Neural progenitor cell (in vitro differentiated cells): Measurements from ENCODE around the gene BTRC. TPM values are rescaled to one million over a fixed set of nuclear protein-coding genes. Genes with fewer than 3 reads are reported as not detected.

ENCODE experiments used
- DNase-seq: peaks from one replicate; pipeline ENCODE4 v3.0.0-alpha.2; 2016; ENCODE audit warnings: low spot score
- H2AFZ ChIP-seq: fragments of 200-600 bp; sonication (generic); replicated peaks from 2 replicates; pipeline ENCODE4 v1.6.1; 2016; ENCODE audit warnings: antibody characterized with exemption
- H3F3A ChIP-seq: fragments of 200-600 bp; sonication (generic); 2 replicates; pipeline ENCODE4 v1.6.1; 2016; ENCODE audit warnings: antibody characterized with exemption, low read depth
- H3K27ac ChIP-seq: fragments of 200-600 bp; sonication (generic); 2 replicates; pipeline ENCODE4 v1.5.1; 2016; ENCODE audit warnings: mild to moderate bottlenecking
- H3K27me3 ChIP-seq: fragments of 200-600 bp; sonication (generic); 2 replicates; pipeline ENCODE4 v1.6.1; 2016; ENCODE audit warnings: mild to moderate bottlenecking, moderate library complexity
- H3K36me3 ChIP-seq: fragments of 200-600 bp; sonication (generic); 2 replicates; pipeline ENCODE4 v1.5.1; 2016
- H3K4me1 ChIP-seq: fragments of 200-600 bp; sonication (generic); 2 replicates; pipeline ENCODE4 v1.6.1; 2016; ENCODE audit warnings: mixed run types
- H3K4me2 ChIP-seq: fragments of 200-600 bp; sonication (generic); 2 replicates; pipeline ENCODE4 v1.6.1; 2016
- H3K4me3 ChIP-seq: fragments of 200-600 bp; sonication (generic); 2 replicates; pipeline ENCODE4 v1.5.1; 2016
- H3K79me2 ChIP-seq: fragments of 200-600 bp; sonication (generic); 2 replicates; pipeline ENCODE4 v1.6.1; 2016; ENCODE audit warnings: low read depth
- H3K9ac ChIP-seq: fragments of 200-600 bp; sonication (generic); 2 replicates; pipeline ENCODE4 v1.6.1; 2016
- H3K9me3 ChIP-seq: fragments of 200-600 bp; sonication (generic); 2 replicates; pipeline ENCODE4 v1.5.1; 2016; ENCODE audit warnings: low read depth
- H4K20me1 ChIP-seq: fragments of 200-600 bp; sonication (generic); 2 replicates; pipeline ENCODE4 v1.6.1; 2016; ENCODE audit warnings: low read depth
- H3K27ac Mint-ChIP-seq: 3 replicates; pipeline ENCODE4 v1.8.0; 2021; ENCODE audit warnings: mixed read lengths
- H3K27me3 Mint-ChIP-seq: 2 replicates; pipeline ENCODE4 v1.8.0; 2022; ENCODE audit warnings: low read depth, mild to moderate bottlenecking, inconsistent platforms, moderate library complexity, mixed read lengths; ENCODE audit not compliant: insufficient read depth
- H3K36me3 Mint-ChIP-seq: 3 replicates; pipeline ENCODE4 v1.8.0; 2021; ENCODE audit warnings: mixed read lengths
- H3K4me1 Mint-ChIP-seq: 3 replicates; pipeline ENCODE4 v1.8.0; 2021; ENCODE audit warnings: mixed read lengths
- H3K4me3 Mint-ChIP-seq: 3 replicates; pipeline ENCODE4 v1.8.0; 2021; ENCODE audit warnings: mild to moderate bottlenecking, moderate library complexity, mixed read lengths
- H3K9me3 Mint-ChIP-seq: 3 replicates; pipeline ENCODE4 v1.8.0; 2020; ENCODE audit warnings: mixed read lengths
- EZH2 ChIP-seq: fragments of 200-600 bp; sonication (generic); IDR thresholded peaks from 2 replicates; pipeline ENCODE4 v1.6.1; 2017; ENCODE audit warnings: antibody characterized with exemption, mild to moderate bottlenecking, moderate library complexity
- EZH2phosphoT487 ChIP-seq: fragments of 200-600 bp; sonication (generic); IDR thresholded peaks from 2 replicates; pipeline ENCODE4 v1.6.1; 2017; ENCODE audit warnings: antibody characterized with exemption
- total RNA-seq: library from RNA; depleted of rRNA; stranded (reverse); fragments of >200 nt; gene quantifications from 2 replicates; pipeline ENCODE4 v1.2.3, GENCODE V29; 2015; ENCODE audit warnings: low replicate concordance
- TF ChIP-seq, protein P1 (sequence below): fragments of 200-600 bp; sonication (generic); IDR thresholded peaks from 2 replicates; pipeline ENCODE4 v1.5.1; 2017; ENCODE audit warnings: antibody characterized with exemption, mild to moderate bottlenecking

BTRC gene
- total RNA-seq, 1 donor from 2014 or later: 25.4 TPM

GRCh38 chr10:101363850-101364400 is 10.0 kb downstream of the BTRC start:
- H3K27ac Mint-ChIP-seq: no peak overlapping the region
- Histone ChIP-seq H3K4me1 (no peaks in the 10 kb centered on the region), H3K4me3 (no peak overlapping the region), H3K9ac (no peak overlapping the region), H2AFZ (no peak overlapping the region), H4K20me1 (peaks cover 10% of the 10 kb centered on the region), H3K27ac (no peak overlapping the region), H3K9me3 (no peaks in the 10 kb centered on the region), H3K4me2 (no peak overlapping the region), H3K36me3 (no peaks in the 10 kb centered on the region), H3K27me3 (no peaks in the 10 kb centered on the region), H3K79me2 (peaks cover 44% of the 10 kb centered on the region), H3F3A (peaks cover 16% of the 10 kb centered on the region)
- no peaks in the 10 kb centered on the region for H3K27me3 Mint-ChIP-seq
- H3K9me3 Mint-ChIP-seq: no peaks in the 10 kb centered on the region
- peaks cover 4% of the 10 kb centered on the region for H3K36me3 Mint-ChIP-seq
- no peak overlapping the region for H3K4me3 Mint-ChIP-seq
- TF ChIP-seq EZH2 (no peak), EZH2phosphoT487 (no peak)
- TF ChIP-seq, protein P1, sequence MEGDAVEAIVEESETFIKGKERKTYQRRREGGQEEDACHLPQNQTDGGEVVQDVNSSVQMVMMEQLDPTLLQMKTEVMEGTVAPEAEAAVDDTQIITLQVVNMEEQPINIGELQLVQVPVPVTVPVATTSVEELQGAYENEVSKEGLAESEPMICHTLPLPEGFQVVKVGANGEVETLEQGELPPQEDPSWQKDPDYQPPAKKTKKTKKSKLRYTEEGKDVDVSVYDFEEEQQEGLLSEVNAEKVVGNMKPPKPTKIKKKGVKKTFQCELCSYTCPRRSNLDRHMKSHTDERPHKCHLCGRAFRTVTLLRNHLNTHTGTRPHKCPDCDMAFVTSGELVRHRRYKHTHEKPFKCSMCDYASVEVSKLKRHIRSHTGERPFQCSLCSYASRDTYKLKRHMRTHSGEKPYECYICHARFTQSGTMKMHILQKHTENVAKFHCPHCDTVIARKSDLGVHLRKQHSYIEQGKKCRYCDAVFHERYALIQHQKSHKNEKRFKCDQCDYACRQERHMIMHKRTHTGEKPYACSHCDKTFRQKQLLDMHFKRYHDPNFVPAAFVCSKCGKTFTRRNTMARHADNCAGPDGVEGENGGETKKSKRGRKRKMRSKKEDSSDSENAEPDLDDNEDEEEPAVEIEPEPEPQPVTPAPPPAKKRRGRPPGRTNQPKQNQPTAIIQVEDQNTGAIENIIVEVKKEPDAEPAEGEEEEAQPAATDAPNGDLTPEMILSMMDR: no peak
- no peaks in the 10 kb centered on the region for H3K4me1 Mint-ChIP-seq
- DNase-seq: no peak

DNA sequence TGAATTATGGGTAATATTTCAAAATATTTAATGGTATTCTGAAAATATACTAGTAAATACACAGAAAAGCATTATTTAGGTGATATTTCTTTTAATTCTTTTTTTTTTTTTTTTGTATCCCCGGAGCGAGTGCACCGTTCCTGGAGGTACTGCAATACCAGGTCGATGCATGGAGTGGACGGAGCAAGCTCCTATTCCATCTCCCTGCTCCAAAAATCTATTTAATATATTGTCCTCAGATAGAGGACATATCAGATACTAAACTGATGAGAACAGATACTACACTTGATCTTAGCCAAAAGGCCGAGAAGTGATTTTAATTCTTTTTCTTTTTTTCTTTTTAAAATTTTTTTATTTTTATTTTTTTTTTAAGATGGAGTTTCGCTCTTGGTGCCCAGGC is 10.8 kb downstream of the BTRC start:
- no peak overlapping the region for H3K27ac ChIP-seq
- Mint-ChIP-seq H3K4me1 (no peaks in the 10 kb centered on the region), H3K36me3 (peaks cover 11% of the 10 kb centered on the region), H3K27ac (no peak overlapping the region), H3K9me3 (no peaks in the 10 kb centered on the region), H3K27me3 (no peaks in the 10 kb centered on the region), H3K4me3 (no peak overlapping the region)
- no peak for DNase-seq
- H2AFZ ChIP-seq: no peak overlapping the region
- TF ChIP-seq, protein P1: no peak
- no peak for TF ChIP-seq EZH2phosphoT487
- TF ChIP-seq EZH2: no peak
- no peaks in the 10 kb centered on the region for H3K36me3 ChIP-seq
- no peaks in the 10 kb centered on the region for H3K4me1 ChIP-seq
- no peak overlapping the region for H3K4me2 ChIP-seq
- H3K4me3 ChIP-seq: no peak overlapping the region
- peaks cover 10% of the 10 kb centered on the region for H4K20me1 ChIP-seq
- H3K27me3 ChIP-seq: no peaks in the 10 kb centered on the region
- no peaks in the 10 kb centered on the region for H3K9me3 ChIP-seq
- peaks cover 39% of the 10 kb centered on the region for H3K79me2 ChIP-seq
- H3F3A ChIP-seq: peaks cover 16% of the 10 kb centered on the region
- H3K9ac ChIP-seq: no peak overlapping the region

GRCh38 chr10:101367569-101368453 is 13.8 kb downstream of the BTRC start:
- no peaks in the 10 kb centered on the region for H3K27me3 ChIP-seq
- Mint-ChIP-seq H3K4me1 (peaks cover under 1% of the 10 kb centered on the region), H3K27ac (no peak overlapping the region), H3K4me3 (no peak overlapping the region), H3K9me3 (no peaks in the 10 kb centered on the region), H3K27me3 (no peaks in the 10 kb centered on the region), H3K36me3 (peaks cover 19% of the 10 kb centered on the region)
- H3K9me3 ChIP-seq: no peaks in the 10 kb centered on the region
- H2AFZ ChIP-seq: no peak overlapping the region
- TF ChIP-seq EZH2: no peak
- TF ChIP-seq, protein P1: no peak
- TF ChIP-seq EZH2phosphoT487: no peak
- no peaks in the 10 kb centered on the region for H3K36me3 ChIP-seq
- H3K4me2 ChIP-seq: no peak overlapping the region
- H3K9ac ChIP-seq: no peak overlapping the region
- H3F3A ChIP-seq: peaks cover 23% of the 10 kb centered on the region
- peaks cover 9% of the 10 kb centered on the region for H4K20me1 ChIP-seq
- H3K4me3 ChIP-seq: no peak overlapping the region
- DNase-seq: no peak
- no peak overlapping the region for H3K27ac ChIP-seq
- H3K4me1 ChIP-seq: peaks cover 2% of the 10 kb centered on the region
- peaks cover 13% of the 10 kb centered on the region for H3K79me2 ChIP-seq
